Caco-2 (cell line): ENCODE results near the gene LBHD2. TPM values are rescaled to one million over a fixed set of nuclear protein-coding genes. Genes with fewer than 3 reads are reported as not detected.
A peak's percentile ranks its signal among the peaks of the same experiment; 100 is the strongest.

Experiments used
- BruUV-seq: library from RNA; stranded (reverse); fragments of 400-500 nt; replicated peaks from 2 replicates; lab custom pipeline; 2021; lab: Mats Ljungman, UMichigan
- CTCF ChIA-PET: fragments of 300-600 bp; sonication (Branson Sonifier 250); formaldehyde crosslinking; loops from one replicate; lab custom pipeline; 2022; ENCODE audit warnings: antibody characterized with exemption; lab: Charles Lee
- POLR2A ChIA-PET: fragments of 300-600 bp; sonication (Branson Sonifier 250); formaldehyde crosslinking; loops from one replicate; lab custom pipeline; 2022; ENCODE audit warnings: antibody characterized with exemption; lab: Charles Lee
- DNase-seq, 2 experiments: peaks; one replicate each; pipeline versions ENCODE4 v3.0.0 to v3.0.0-alpha.2; 2020 to 2022
- H3K27me3 ChIP-seq: replicated peaks from 2 replicates; pipeline ENCODE4 v1.6.0; 2011; ENCODE audit warnings: low read length; ENCODE audit not compliant: control insufficient read depth, insufficient read depth
- H3K36me3 ChIP-seq: 2 replicates; pipeline ENCODE4 v1.5.1; 2011; ENCODE audit warnings: low read length; ENCODE audit not compliant: control insufficient read depth, insufficient read depth
- H3K4me1 ChIP-seq: fragments of 250-450 bp; sonication (Bioruptor Pico); 2 replicates; pipeline ENCODE4 v1.5.1; 2020; ENCODE audit warnings: mild to moderate bottlenecking
- H3K4me3 ChIP-seq: 2 replicates; pipeline ENCODE4 v1.5.1; 2011; ENCODE audit warnings: low read depth, mild to moderate bottlenecking, control low read depth, low read length
- H3K9me3 ChIP-seq: fragments of 250-450 bp; sonication (Bioruptor Pico); 2 replicates; pipeline ENCODE4 v1.5.1; 2020; ENCODE audit warnings: mild to moderate bottlenecking, moderate library complexity
- H3K27ac Mint-ChIP-seq: one replicate; pipeline ENCODE4 v1.8.0; 2022; ENCODE audit warnings: mixed read lengths; ENCODE audit not compliant: unreplicated experiment
- H3K27me3 Mint-ChIP-seq: one replicate; pipeline ENCODE4 v1.8.0; 2022; ENCODE audit warnings: mixed read lengths; ENCODE audit not compliant: insufficient read depth, unreplicated experiment
- H3K36me3 Mint-ChIP-seq: one replicate; pipeline ENCODE4 v1.8.0; 2022; ENCODE audit warnings: mild to moderate bottlenecking, mixed read lengths; ENCODE audit not compliant: insufficient read depth, unreplicated experiment
- H3K4me1 Mint-ChIP-seq: one replicate; pipeline ENCODE4 v1.8.0; 2022; ENCODE audit warnings: low read depth, mixed read lengths; ENCODE audit not compliant: unreplicated experiment
- H3K4me3 Mint-ChIP-seq: one replicate; pipeline ENCODE4 v1.8.0; 2022; ENCODE audit warnings: mild to moderate bottlenecking, moderate library complexity, mixed read lengths; ENCODE audit not compliant: unreplicated experiment
- H3K9me3 Mint-ChIP-seq: one replicate; pipeline ENCODE4 v1.8.0; 2022; ENCODE audit warnings: mixed read lengths; ENCODE audit not compliant: unreplicated experiment
- intact Hi-C: fragments of 100-400 bp; cut with micrococcal nuclease; formaldehyde crosslinking; loops from one replicate; pipeline ENCODE4 v1.10.0; 2022; ENCODE audit not compliant: unreplicated experiment
- total RNA-seq: library from RNA; stranded (reverse); gene quantifications from 2 replicates; pipeline ENCODE4 v1.2.3, GENCODE V29; 2022
- TF ChIP-seq, protein P1 (sequence below), 2 experiments: fragments of 200-600 bp in 1 of 2; IDR thresholded peaks; 1 replicate in 1 of 2; 2 replicates in 1 of 2; pipeline versions ENCODE4 v1.5.1 to v1.8.0; 2011 to 2022; ENCODE audit warnings: antibody characterized with exemption in 1 of 2, control low read depth in 1 of 2, inconsistent platforms in 1 of 2, low read depth in 1 of 2, low read length in 1 of 2, mild to moderate bottlenecking in 1 of 2, moderate library complexity in 1 of 2; ENCODE audit not compliant: insufficient read depth in 1 of 2, severe bottlenecking in 1 of 2, unreplicated experiment in 1 of 2

Gene LBHD2
- total RNA-seq, 1 experiment from 2014 or later, result not detected

DNA sequence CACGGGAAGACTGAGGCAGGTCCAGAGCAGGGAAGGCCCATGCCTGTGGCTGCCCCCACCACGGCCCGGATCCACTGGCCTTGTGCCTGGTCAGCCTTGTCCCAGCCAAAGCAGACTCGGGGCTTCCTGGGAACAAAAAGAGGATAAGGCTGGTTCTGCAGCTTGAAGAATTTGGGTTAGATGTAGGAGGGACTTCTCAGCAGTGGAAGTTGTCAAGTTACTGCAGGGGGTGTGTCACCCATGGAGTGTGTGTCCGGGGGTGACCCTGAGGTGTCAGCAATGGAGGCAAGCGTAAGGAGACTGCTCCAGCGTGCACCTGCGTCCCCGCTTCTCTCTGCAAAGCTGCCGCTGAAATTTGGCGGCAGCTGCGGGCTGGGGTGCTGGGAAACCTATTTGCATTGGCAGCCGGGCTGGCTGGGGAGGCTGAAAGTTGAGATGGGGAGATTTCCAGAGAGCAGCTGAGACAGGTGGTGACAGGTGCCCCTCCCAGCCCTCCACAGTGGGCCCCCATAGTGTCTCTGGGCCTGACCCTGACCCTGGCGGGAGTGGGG is 26.7 kb downstream of the LBHD2 start:
- H3K36me3 ChIP-seq, result no peaks in the 10 kb centered on the region
- BruUV-seq, result no TSS peak
- CTCF ChIA-PET, result interaction anchor here (0.9 kb wide), 1 partner anchor 11 kb away, joined by 6 read pairs; no protein-coding TSS in a partner anchor
- peaks cover 11% of the 10 kb centered on the region for H3K36me3 Mint-ChIP-seq
- TF ChIP-seq, protein P1, sequence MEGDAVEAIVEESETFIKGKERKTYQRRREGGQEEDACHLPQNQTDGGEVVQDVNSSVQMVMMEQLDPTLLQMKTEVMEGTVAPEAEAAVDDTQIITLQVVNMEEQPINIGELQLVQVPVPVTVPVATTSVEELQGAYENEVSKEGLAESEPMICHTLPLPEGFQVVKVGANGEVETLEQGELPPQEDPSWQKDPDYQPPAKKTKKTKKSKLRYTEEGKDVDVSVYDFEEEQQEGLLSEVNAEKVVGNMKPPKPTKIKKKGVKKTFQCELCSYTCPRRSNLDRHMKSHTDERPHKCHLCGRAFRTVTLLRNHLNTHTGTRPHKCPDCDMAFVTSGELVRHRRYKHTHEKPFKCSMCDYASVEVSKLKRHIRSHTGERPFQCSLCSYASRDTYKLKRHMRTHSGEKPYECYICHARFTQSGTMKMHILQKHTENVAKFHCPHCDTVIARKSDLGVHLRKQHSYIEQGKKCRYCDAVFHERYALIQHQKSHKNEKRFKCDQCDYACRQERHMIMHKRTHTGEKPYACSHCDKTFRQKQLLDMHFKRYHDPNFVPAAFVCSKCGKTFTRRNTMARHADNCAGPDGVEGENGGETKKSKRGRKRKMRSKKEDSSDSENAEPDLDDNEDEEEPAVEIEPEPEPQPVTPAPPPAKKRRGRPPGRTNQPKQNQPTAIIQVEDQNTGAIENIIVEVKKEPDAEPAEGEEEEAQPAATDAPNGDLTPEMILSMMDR (IDR thresholded peaks at IDR 0.05; ENCODE audit: insufficient read depth in 1 of 2, low read depth in 1 of 2, low read length in 1 of 2, severe bottlenecking in 1 of 2, unreplicated experiment in 1 of 2), result no peak
- H3K27ac Mint-ChIP-seq, result peak overlapping the region; percentile 49
- H3K4me3 Mint-ChIP-seq, result no peak overlapping the region
- POLR2A ChIA-PET, result no interaction called here
- peaks cover 5% of the 10 kb centered on the region; the same call in 1 of the 2 replicates for H3K9me3 ChIP-seq
- intact Hi-C loops, result no loop called here
- peaks cover 29% of the 10 kb centered on the region for H3K4me1 ChIP-seq
- H3K9me3 Mint-ChIP-seq, result no peaks in the 10 kb centered on the region
- H3K27me3 Mint-ChIP-seq, result no peaks in the 10 kb centered on the region
- peaks cover 9% of the 10 kb centered on the region for H3K4me1 Mint-ChIP-seq
- no peak for DNase-seq
- H3K4me3 ChIP-seq, result no peak overlapping the region
- no peaks in the 10 kb centered on the region for H3K27me3 ChIP-seq

DNA sequence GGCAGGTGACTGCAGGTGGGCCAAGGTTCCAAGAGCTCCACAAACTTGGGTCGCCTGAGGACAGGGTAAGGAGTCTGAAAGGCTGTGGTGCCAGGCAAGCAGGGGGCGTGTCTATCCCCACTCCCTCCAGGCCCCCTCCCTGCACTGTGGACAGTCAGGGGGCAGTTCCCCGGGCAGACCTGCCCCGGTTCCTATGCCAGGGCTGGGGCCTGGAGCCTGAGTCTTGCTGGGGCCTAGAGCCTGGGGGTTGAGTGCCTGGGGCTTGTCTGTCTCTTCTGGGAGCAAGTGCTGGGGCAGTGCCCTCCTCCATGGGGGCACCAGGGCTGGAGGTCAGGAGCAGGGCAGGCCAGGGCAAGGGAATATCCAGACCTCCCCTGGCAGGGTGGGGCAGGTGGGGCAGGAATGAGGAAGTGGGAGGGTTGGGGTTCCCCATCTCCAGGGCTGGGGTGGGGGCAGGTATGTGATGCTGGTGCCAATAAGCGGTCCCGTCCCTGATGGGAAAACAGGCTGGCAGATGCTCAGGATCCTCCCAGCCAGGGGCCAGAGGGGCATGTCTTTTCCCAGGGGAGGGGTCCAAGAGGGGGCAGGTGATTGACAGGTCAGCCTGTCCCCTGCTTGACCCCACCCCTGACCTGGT is 27.3 kb downstream of the LBHD2 start:
- Histone ChIP-seq H3K9me3 (peaks cover 5% of the 10 kb centered on the region; the same call in 1 of the 2 replicates), H3K27me3 (no peaks in the 10 kb centered on the region), H3K4me1 (peaks cover 35% of the 10 kb centered on the region), H3K4me3 (no peak overlapping the region), H3K36me3 (no peaks in the 10 kb centered on the region)
- TF ChIP-seq, protein P1 (IDR thresholded peaks at IDR 0.05; ENCODE audit: insufficient read depth in 1 of 2, low read depth in 1 of 2, low read length in 1 of 2, severe bottlenecking in 1 of 2, unreplicated experiment in 1 of 2), result no peak
- H3K27ac Mint-ChIP-seq, result peak overlapping the region; percentile 49
- no peak overlapping the region for H3K4me3 Mint-ChIP-seq
- ChIA-PET CTCF (no interaction called here), POLR2A (no interaction called here)
- no peaks in the 10 kb centered on the region for H3K27me3 Mint-ChIP-seq
- intact Hi-C loops, result no loop called here
- H3K4me1 Mint-ChIP-seq, result peaks cover 9% of the 10 kb centered on the region
- no peak for DNase-seq
- no TSS peak for BruUV-seq
- H3K9me3 Mint-ChIP-seq, result no peaks in the 10 kb centered on the region
- peaks cover 11% of the 10 kb centered on the region for H3K36me3 Mint-ChIP-seq

DNA sequence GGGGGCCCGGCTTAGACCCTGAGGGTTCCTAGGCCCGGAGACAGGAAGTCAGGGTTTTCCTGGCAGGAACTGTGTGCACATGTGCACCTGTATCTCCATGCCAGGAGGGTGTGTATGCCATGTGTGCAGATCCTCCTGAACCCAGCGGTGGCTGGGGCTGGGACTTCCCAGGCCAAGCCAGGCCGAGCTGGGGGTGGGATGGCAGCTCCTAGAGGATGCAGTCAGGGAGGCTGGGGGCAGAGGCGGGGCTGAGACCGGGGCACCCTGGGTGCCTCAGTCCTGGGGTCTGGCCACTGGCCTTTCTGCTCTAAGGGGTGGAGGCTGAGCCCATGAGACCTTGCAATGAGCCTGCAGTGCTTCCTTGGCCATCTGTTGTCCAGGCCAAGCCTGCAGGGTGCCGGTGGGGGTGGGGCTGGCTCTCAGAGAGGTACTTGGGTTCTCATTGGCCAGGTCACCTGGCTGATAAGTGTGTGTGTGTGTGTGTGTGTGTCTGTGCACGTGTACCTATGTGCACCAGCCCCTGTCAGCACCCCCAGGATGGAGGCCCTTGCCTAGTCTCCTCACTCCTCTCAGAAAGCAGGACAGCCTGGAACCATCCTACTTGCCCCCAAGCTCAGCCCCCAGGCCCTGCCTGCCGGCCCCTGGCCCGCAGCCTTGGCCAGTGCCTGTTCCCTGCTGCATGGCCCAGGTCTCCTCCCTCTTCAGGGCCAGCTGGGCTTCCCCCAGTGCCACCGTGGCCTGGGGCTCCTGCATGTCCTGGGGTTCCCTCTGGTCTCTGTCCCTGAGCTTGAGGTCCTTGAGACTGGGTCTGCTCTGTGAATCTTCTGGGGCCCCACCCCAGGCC is 28.6 kb downstream of the LBHD2 start:
- Mint-ChIP-seq H3K4me1 (peaks cover 9% of the 10 kb centered on the region), H3K36me3 (peaks cover 11% of the 10 kb centered on the region), H3K9me3 (no peaks in the 10 kb centered on the region), H3K4me3 (no peak overlapping the region), H3K27ac (no peak overlapping the region), H3K27me3 (no peaks in the 10 kb centered on the region)
- POLR2A ChIA-PET, result no interaction called here
- no peak for DNase-seq
- CTCF ChIA-PET, result no interaction called here
- Histone ChIP-seq H3K9me3 (peaks cover 5% of the 10 kb centered on the region; the same call in 1 of the 2 replicates), H3K36me3 (no peaks in the 10 kb centered on the region), H3K27me3 (no peaks in the 10 kb centered on the region), H3K4me3 (no peak overlapping the region), H3K4me1 (peaks cover 39% of the 10 kb centered on the region)
- intact Hi-C loops, result no loop called here
- TF ChIP-seq, protein P1 (IDR thresholded peaks at IDR 0.05; ENCODE audit: insufficient read depth in 1 of 2, low read depth in 1 of 2, low read length in 1 of 2, severe bottlenecking in 1 of 2, unreplicated experiment in 1 of 2), result no peak
- BruUV-seq, result no TSS peak
